SW480 (cell line): Measurements from ENCODE around the gene FOXL1.

Experiments
- DNase-seq: peaks from one replicate; pipeline ENCODE4 v3.0.0-alpha.2; 2016; ENCODE audit warnings: low spot score

The FOXL1 gene

GRCh38 chr16:86568677-86569623 is 9.4 kb upstream of the FOXL1 start:
- DNase-seq = no peak

DNA sequence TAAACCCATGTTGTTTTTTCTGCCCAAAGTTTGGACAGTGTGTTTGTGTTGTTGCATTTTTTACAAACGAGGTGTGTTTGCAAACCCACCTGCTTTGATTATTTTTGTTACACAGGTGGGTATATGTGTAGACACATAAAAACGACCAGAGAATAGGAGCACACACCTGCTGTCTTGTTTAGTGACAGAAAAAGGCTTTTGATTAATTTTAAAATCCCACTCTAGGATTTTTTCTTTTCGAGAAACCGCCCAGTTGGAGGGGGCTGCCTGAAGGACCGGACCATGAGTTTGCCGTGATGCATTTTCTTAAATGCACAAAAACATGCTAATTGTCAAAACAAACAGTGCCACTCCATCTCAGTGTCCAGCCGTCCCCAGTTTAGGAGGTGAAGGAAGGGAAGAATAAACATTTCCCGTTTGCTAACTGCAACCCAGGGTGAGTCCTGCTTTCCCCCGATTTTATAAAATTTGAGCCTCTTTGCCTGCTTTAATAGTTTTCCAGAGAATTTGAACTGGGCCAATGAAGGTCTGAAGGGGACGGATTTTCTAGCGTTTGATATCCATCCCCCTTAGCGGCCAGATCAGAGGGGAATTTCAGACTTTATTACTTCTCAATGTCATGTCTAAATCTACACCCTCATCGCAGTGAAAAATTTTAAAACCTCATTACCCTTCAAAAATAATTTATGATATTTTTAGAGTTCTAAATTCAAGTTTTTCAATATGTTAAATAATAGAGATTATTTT is 8.5 kb upstream of the FOXL1 start:
- DNase-seq = no peak

DNA sequence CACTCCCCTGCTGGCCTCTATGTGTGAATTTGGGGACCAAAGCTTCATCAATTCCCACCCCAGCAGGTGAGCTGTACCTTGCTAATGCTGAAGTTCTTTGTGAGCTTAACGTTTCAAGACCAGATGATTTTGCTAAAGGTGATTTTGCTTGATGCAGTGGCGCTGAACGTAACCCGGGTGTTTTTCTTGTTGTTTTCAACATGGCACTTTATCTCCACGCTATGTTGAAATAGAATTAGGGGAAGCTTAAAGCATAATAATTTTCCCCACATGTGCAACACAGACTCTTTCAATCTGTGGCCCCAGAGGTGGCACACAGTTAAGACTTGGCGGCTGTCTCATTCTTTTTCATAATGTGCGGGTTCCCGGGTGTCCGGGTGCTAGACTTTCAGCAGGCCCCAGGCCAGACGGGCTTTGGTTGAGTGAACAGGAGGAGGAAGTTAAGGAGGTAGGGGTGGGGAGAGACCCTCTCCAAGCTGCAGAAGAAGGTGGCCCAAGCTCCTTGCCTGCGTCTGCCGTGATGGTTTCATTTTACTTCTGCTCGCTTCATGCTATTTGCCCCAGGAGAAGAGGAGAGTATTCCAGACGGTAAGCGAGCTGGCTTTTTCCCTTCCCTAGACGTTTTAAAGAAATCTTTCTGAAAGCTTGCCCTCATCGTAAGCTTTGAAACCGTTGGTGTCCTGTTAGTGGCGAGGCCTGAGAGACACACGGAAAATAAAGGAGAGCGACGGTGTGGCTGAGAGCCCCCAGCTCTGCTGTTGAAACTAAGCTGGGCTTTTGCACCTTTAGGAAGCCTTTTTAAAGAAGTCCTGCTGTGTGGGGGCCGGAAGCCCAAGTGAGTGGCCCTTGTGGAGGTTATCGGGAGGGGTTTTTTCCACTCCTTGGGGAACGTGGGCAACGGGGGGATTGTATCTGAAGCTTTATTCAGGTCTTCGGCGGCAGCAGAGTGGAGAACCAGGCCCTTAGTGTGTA is 7.5 kb upstream of the FOXL1 start:
- DNase-seq = no peak

GRCh38 chr16:86571530-86571915 is 6.8 kb upstream of the FOXL1 start:
- no peak for DNase-seq

DNA sequence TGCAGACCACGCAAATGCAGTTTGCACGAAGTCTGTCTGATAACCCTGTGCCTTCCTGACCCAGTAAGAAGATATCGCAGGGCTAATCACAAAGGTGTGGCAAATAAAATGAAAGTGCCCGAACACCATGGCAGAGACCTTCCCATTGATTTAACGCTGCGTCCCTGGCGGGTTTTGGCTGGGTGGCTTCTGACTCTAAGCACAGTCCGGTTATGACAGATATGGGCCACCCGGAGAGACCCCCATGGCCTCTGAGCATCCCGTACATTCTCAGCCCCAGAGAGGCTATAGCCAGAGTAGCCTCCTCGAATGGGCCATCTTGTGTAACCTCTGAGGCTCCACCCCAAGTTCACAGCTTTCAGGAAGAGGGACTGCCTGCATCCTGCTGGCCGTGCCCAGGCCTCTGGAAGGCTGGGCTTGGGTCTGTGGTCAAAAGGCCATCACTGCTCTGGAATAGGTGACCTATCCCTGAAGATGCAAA is 6.3 kb upstream of the FOXL1 start:
- no peak for DNase-seq

DNA sequence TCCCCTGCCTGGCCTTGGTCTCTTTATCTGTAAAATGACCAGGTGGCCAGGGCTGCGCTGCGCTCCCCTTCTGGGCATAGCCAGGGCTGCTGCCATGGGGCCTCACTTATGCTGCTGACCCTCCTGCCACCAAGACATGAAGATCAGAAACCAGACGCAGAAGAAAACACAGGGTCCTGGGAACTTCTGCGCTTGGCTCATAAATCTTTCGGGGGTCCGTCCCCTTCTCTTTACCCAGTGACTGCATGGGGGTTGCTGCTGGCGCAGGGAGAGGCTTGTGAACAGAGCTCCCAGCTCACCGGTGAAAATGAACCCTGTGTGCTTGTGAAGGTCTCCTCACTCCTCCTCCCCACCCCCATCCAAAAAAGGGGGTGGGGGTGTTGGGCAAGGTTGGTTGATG is 5.7 kb upstream of the FOXL1 start:
- no peak for DNase-seq

- no peak for DNase-seq
Measured at GRCh38 chr16:86573215-86573614, 5.1 kb upstream of the FOXL1 start.

- DNase-seq = no peak
Measured at GRCh38 chr16:86573646-86574508, 4.5 kb upstream of the FOXL1 start.

GRCh38 chr16:86574646-86575045 is 3.7 kb upstream of the FOXL1 start:
- DNase-seq = no peak

- no peak for DNase-seq
Measured at GRCh38 chr16:86575095-86575685, 3.2 kb upstream of the FOXL1 start.

GRCh38 chr16:86575754-86576557 is 2.4 kb upstream of the FOXL1 start:
- peak; percentile 91 for DNase-seq

DNA sequence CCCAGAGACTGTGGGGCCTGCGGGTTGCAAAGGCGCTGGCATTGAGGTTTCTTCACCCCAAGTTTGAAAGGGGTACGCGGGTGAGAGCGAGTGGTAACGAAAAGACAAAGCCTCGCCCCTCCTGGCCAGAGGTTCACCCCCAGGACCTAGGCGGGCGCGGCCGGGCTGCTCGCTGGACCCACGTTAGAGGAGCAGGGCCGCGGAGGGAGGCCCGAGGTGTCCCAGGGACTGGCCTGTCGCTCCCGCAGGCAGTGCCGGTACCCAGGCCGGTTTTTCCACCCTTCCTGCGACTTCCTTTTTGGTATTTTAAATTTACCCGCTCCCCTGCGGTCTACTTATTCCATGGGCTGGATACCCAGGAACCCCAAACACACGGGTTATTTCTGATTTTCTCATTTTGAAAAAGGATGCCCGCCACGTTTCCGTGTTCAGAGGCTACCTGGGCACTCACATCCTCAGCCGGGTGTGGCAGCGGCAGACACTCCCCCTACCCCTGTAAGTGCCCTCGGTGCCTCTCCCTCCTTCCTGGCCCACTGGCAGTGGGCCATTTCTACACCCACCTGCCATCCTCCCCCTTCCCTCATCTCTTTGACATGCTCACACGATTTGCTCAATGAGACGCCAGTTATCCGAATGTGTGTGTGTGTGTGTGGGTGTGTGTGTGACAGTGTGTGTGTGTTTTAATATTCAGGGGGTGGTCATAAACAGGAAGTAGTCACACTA is 1.6 kb upstream of the FOXL1 start:
- DNase-seq = peak; percentile 46

GRCh38 chr16:86577314-86577971 is 906 bp upstream of the FOXL1 start:
- no peak for DNase-seq

DNA sequence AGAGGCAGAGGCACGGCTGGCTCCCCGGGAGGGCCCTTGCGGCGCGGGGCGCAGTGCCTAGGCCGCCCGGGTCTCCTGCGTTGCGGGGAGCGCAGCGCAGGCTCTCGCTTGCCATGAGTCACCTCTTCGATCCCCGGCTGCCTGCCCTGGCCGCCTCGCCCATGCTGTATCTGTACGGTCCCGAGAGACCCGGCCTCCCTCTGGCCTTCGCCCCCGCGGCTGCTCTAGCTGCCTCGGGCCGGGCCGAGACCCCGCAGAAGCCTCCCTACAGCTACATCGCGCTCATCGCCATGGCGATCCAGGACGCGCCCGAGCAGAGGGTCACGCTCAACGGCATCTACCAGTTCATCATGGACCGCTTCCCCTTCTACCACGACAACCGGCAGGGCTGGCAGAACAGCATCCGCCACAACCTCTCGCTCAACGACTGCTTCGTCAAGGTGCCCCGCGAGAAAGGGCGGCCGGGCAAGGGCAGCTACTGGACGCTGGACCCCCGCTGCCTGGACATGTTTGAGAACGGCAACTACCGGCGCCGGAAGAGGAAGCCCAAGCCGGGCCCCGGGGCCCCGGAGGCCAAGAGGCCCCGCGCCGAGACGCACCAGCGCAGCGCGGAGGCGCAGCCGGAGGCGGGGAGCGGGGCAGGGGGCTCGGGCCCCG is 390 bp downstream of the FOXL1 start:
- DNase-seq = no peak

DNA sequence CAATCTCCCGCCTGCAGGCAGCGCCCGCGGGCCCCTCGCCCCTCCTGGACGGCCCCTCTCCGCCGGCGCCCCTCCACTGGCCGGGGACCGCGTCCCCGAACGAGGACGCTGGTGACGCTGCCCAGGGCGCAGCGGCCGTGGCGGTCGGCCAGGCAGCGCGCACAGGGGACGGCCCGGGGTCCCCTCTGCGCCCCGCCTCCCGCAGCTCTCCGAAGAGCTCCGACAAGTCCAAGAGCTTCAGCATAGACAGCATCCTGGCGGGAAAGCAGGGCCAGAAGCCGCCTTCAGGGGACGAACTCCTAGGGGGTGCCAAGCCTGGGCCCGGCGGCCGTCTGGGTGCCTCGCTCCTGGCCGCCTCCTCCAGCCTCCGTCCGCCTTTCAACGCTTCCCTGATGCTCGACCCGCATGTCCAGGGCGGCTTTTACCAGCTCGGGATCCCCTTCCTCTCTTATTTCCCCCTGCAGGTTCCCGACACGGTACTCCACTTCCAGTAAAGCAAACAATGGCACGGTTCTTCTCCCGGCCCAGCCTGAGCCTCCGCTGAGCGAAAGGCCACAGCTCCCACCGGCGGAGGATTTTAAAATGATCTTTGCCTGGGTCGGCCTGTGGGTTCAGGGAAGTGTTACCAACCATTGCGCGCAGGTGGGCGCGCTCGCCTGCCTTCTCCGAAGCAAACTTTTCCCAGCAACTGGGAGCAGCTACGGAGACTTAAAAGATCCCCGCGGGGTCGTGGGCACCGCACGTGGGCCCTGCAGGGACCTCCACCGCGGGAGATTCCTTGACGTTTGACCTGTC is 1.1 kb downstream of the FOXL1 start:
- no peak for DNase-seq

GRCh38 chr16:86580063-86580790 is 1.9 kb downstream of the FOXL1 start:
- no peak for DNase-seq
